Tibial nerve (tissue), 3 donors: ENCODE results near the gene AOPEP.

Experiments
- POLR2A ChIP-seq, 2 donors: fragments of 450-650 bp; IDR thresholded peaks; one replicate each; pipeline ENCODE4 v1.6.1; 2017; ENCODE audit warnings: antibody characterized with exemption in 2 of 2, mild to moderate bottlenecking in 2 of 2, moderate library complexity in 2 of 2
- TF ChIP-seq, protein P1 (sequence below), 5 experiments: fragments of 200-600 bp in 3 of 5; fragments of 450-650 bp in 2 of 5; sonication (generic) in 3 of 5; IDR thresholded peaks; one replicate each; pipeline ENCODE4 v1.5.1; 2016 to 2019; ENCODE audit warnings: antibody characterized with exemption in 5 of 5, mild to moderate bottlenecking in 3 of 5, moderate library complexity in 2 of 5

DNA sequence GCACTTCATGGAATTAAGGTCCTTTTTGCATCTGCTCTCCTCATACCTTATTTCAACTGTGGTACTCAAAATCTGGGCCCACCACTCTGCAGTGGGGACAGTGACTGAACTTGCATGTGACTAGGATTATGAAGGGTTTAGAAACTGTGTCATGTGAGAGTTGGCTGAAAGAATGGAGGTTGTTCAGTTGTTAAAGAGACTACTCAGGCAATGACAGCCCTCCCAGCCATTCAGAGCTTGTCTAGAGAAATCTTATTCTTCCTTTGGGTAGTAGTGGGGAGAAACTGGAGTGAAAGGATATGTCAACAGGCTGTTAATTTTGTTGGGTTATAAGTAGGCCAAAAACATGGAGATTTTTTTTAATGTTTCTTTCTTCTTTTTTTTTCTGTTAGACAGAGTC, 10.3 kb downstream of the AOPEP start:
- no peak for TF ChIP-seq POLR2A (IDR thresholded peaks at IDR 0.05)
- TF ChIP-seq, protein P1, sequence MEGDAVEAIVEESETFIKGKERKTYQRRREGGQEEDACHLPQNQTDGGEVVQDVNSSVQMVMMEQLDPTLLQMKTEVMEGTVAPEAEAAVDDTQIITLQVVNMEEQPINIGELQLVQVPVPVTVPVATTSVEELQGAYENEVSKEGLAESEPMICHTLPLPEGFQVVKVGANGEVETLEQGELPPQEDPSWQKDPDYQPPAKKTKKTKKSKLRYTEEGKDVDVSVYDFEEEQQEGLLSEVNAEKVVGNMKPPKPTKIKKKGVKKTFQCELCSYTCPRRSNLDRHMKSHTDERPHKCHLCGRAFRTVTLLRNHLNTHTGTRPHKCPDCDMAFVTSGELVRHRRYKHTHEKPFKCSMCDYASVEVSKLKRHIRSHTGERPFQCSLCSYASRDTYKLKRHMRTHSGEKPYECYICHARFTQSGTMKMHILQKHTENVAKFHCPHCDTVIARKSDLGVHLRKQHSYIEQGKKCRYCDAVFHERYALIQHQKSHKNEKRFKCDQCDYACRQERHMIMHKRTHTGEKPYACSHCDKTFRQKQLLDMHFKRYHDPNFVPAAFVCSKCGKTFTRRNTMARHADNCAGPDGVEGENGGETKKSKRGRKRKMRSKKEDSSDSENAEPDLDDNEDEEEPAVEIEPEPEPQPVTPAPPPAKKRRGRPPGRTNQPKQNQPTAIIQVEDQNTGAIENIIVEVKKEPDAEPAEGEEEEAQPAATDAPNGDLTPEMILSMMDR (IDR thresholded peaks at IDR 0.05) = no peak
